HFFc6 (cell line): ENCODE results near the gene NCK1. TPM values are rescaled to one million over a fixed set of nuclear protein-coding genes. Genes with fewer than 3 reads are reported as not detected.

Experiments used
- DNase-seq: peaks from one replicate; pipeline ENCODE4 v3.0.0-alpha.2; 2018
- H3K27ac Mint-ChIP-seq: 2 replicates; pipeline ENCODE4 v1.8.0; 2020; ENCODE audit warnings: mild to moderate bottlenecking, mixed read lengths
- H3K27me3 Mint-ChIP-seq: 2 replicates; pipeline ENCODE4 v1.8.0; 2021; ENCODE audit warnings: mild to moderate bottlenecking, moderate library complexity, mixed read lengths; ENCODE audit not compliant: insufficient read depth
- H3K36me3 Mint-ChIP-seq: 2 replicates; pipeline ENCODE4 v1.8.0; 2021; ENCODE audit warnings: low read depth, mixed read lengths
- H3K4me1 Mint-ChIP-seq: 2 replicates; pipeline ENCODE4 v1.8.0; 2020; ENCODE audit warnings: low read depth, mixed read lengths
- H3K4me3 Mint-ChIP-seq: 2 replicates; pipeline ENCODE4 v1.8.0; 2020; ENCODE audit warnings: mild to moderate bottlenecking, moderate library complexity, mixed read lengths
- H3K9me3 Mint-ChIP-seq: 2 replicates; pipeline ENCODE4 v1.8.0; 2020; ENCODE audit warnings: mild to moderate bottlenecking, mixed read lengths
- total RNA-seq, 6 experiments: library from RNA; stranded (reverse); fragmentation: NEBNext Ultra II Directional; extraction: Animal tissue kit (Norgen Biotek cat#: 25700); gene quantifications; 2 replicates in 1 of 6; 3 replicates in 5 of 6; pipeline ENCODE4 v1.2.3, GENCODE V29; 2021
- TF ChIP-seq, protein P1 (sequence below): fragments of 200-600 bp; sonication (generic); IDR thresholded peaks from 2 replicates; pipeline ENCODE4 v1.5.0; 2021; ENCODE audit warnings: antibody characterized with exemption, mild to moderate bottlenecking

Gene NCK1
- total RNA-seq, 6 experiments from 2014 or later = 37.3 to 48.3 (median 40.8) TPM

DNA sequence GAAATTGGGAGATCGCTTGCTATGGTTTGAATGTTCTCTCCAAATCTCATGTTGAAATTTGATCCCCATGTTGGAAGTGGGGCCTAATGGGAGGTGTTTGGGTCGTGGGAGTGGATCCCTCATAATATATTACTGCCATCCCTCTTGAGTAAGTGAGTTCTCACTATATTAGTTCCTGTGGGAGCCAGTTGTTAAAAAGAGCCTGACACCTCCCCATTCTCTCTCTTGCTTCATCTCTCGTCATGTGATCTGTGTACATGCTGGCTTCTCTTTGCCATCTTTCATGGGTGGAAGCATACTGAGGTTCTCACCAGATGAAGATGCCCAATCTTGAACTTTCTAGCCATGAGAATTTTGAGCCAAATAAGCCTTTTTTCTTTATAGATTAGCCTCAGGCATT, 52.7 kb downstream of the NCK1 start:
- Mint-ChIP-seq H3K9me3 (no peaks in the 10 kb centered on the region), H3K4me1 (peaks cover 64% of the 10 kb centered on the region)

DNA sequence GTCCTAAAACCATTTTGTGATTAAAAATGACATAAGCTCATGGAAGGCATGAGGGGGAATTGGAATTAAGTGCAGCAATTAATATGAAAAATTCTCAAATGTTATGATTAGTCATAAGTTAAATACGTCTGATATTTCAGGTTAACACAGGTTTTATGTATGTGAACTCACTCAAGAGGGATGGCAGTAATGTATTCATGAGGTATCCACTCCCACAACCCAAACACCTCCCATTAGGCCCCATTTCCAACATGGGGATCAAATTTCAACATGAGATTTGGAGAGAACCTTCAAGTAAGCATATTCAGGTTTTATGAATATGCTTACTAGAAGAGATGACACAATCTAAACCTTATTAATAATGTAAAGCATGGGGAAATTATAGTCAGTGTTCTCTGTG, 54.2 kb downstream of the NCK1 start:
- H3K27ac Mint-ChIP-seq = no peak overlapping the region
- TF ChIP-seq, protein P1, sequence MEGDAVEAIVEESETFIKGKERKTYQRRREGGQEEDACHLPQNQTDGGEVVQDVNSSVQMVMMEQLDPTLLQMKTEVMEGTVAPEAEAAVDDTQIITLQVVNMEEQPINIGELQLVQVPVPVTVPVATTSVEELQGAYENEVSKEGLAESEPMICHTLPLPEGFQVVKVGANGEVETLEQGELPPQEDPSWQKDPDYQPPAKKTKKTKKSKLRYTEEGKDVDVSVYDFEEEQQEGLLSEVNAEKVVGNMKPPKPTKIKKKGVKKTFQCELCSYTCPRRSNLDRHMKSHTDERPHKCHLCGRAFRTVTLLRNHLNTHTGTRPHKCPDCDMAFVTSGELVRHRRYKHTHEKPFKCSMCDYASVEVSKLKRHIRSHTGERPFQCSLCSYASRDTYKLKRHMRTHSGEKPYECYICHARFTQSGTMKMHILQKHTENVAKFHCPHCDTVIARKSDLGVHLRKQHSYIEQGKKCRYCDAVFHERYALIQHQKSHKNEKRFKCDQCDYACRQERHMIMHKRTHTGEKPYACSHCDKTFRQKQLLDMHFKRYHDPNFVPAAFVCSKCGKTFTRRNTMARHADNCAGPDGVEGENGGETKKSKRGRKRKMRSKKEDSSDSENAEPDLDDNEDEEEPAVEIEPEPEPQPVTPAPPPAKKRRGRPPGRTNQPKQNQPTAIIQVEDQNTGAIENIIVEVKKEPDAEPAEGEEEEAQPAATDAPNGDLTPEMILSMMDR = no peak
- H3K4me1 Mint-ChIP-seq = peaks cover 59% of the 10 kb centered on the region
- no peaks in the 10 kb centered on the region for H3K27me3 Mint-ChIP-seq
- H3K36me3 Mint-ChIP-seq = peaks cover 40% of the 10 kb centered on the region
- H3K9me3 Mint-ChIP-seq = no peaks in the 10 kb centered on the region
- no peak overlapping the region for H3K4me3 Mint-ChIP-seq
- DNase-seq = no peak

More for the DNA sequence above, 52.7 kb downstream of the NCK1 start:
- TF ChIP-seq, protein P1 = no peak
- H3K27me3 Mint-ChIP-seq = no peaks in the 10 kb centered on the region
- peaks cover 35% of the 10 kb centered on the region for H3K36me3 Mint-ChIP-seq
- no peak overlapping the region for H3K4me3 Mint-ChIP-seq
- no peak overlapping the region for H3K27ac Mint-ChIP-seq
- DNase-seq = no peak

GRCh38 chr3:136919799-136920580, 58.0 kb downstream of the NCK1 start:
- no peak for DNase-seq
- no peak overlapping the region for H3K27ac Mint-ChIP-seq

GRCh38 chr3:136920904-136921611, 59.0 kb downstream of the NCK1 start:
- H3K27ac Mint-ChIP-seq = no peak overlapping the region
- no peaks in the 10 kb centered on the region for H3K9me3 Mint-ChIP-seq
- no peak for DNase-seq
- no peaks in the 10 kb centered on the region; the same call in 1 of the 2 replicates for H3K27me3 Mint-ChIP-seq
- H3K36me3 Mint-ChIP-seq = peaks cover 15% of the 10 kb centered on the region; the same call in 1 of the 2 replicates
- TF ChIP-seq, protein P1 = no peak
- peaks cover 37% of the 10 kb centered on the region for H3K4me1 Mint-ChIP-seq
- H3K4me3 Mint-ChIP-seq = no peak overlapping the region

More at GRCh38 chr3:136919799-136920580, 58.0 kb downstream of the NCK1 start:
- H3K9me3 Mint-ChIP-seq = no peaks in the 10 kb centered on the region
- peaks cover 44% of the 10 kb centered on the region for H3K4me1 Mint-ChIP-seq
- H3K36me3 Mint-ChIP-seq = peaks cover 20% of the 10 kb centered on the region
- H3K27me3 Mint-ChIP-seq = no peaks in the 10 kb centered on the region; the same call in 1 of the 2 replicates
- no peak overlapping the region for H3K4me3 Mint-ChIP-seq
- TF ChIP-seq, protein P1 = no peak

DNA sequence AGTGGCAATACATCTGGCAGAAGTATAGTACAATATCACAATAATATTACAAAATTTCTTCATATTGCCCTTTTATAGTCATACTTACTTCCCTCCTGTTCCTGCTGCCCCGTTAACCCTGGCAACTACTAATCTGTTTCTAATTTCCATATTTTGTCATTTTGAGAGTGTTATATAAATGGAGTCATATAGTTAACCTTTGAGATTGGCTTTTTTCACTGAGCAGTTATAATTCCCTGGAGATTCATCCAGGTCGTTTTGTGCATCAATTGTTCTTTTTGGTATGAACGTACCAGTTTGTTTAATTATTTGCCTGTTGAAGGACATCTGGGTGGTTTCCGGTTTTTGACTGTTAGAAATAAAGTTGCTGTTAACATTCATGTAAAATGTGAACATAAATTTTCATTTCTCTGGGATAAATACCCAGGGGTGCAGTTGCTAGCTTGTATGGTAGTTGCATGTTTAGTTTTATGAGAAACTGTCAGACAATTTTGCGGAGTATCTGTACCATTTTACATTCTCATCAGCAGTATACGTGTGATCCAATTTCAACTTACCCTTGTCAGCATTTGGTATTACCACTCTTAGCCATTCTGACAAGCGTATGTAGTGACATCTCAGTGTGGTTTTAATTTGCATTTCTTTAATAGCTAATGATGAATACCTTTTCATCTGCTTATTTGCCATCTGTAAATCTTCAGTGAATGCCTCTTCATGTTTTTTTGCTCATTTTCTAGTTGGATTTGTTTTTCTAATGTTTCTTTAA, 63.6 kb downstream of the NCK1 start:
- H3K27ac Mint-ChIP-seq = no peak overlapping the region
- H3K27me3 Mint-ChIP-seq = no peaks in the 10 kb centered on the region; the same call in 1 of the 2 replicates
- H3K4me3 Mint-ChIP-seq = no peak overlapping the region
- H3K9me3 Mint-ChIP-seq = no peaks in the 10 kb centered on the region
- TF ChIP-seq, protein P1 = no peak
- H3K36me3 Mint-ChIP-seq = peaks cover 23% of the 10 kb centered on the region
- no peak for DNase-seq
- H3K4me1 Mint-ChIP-seq = peaks cover 12% of the 10 kb centered on the region; the same call in 1 of the 2 replicates
